Measurements from ENCODE around the gene LRIG2. TPM values are rescaled to one million over a fixed set of nuclear protein-coding genes. Genes with fewer than 3 reads are reported as not detected.
"Not testable (repeated sequence)": the region's sequence is repeated elsewhere in the genome, so short reads cannot be mapped to it uniquely, and the experiment has no call there.

Gene LRIG2
- total RNA-seq, 6 experiments from 2014 or later = 3.4 to 7.2 (median 5.0) TPM

DNA sequence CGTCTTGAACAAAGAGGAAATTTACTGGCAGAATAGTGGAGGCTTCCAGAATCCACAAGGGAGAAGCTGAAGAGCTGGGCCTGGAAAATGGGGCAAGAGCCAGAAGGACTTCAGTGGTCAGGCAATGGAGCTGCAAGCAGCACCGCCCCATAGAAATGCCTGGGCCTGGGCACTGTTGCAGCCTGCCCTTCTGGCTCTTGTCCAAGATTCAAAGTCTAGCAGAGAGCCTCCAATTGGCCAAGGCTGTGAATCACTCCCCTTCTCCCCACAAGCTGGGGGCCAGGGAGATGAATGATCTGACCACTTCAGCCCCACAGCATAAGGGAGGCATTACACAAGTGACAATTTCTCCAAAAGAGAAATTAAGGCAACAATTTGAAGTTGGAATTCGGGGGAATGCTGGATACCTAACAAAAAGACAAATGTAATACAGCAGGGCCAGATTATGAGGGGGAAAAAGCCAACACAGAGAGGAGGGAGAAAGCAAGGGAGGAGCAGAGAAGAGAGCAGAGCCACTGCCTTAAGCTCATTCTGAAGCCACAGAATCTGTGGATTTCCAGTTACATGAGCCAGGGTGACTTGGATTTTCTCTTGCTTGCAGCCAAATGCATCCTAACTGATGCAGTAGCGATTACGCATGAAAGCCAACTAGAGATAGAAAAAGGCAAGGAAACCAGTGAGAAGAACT, 80.3 kb downstream of the LRIG2 start:
- 65% methylated on average over 3 of the region's 5 CpGs for WGBS (ENCODE audit: insufficient coverage, low coverage, low lambda C conversion rate, missing lambda C conversion rate)
- intact Hi-C loops (cut with DNase I) = no loop called here
- Histone ChIP-seq H3K4me1 (peaks cover 0 to 10% (median 0%) of the 10 kb centered on the region in 4 donors), H3K27me3 (no peaks in the 10 kb centered on the region), H3K9me3 (no peaks in the 10 kb centered on the region), H3K36me3 (no peaks in the 10 kb centered on the region), H3K27ac (no peak overlapping the region), H3K4me3 (no peak overlapping the region)
- peak; percentile 76 to 96 (median 86) for ATAC-seq
- peak; percentile 26 to 70 (median 68) for DNase-seq
- no peak for TF ChIP-seq POLR2A (IDR thresholded peaks at IDR 0.05)
- TF ChIP-seq, protein P1, sequence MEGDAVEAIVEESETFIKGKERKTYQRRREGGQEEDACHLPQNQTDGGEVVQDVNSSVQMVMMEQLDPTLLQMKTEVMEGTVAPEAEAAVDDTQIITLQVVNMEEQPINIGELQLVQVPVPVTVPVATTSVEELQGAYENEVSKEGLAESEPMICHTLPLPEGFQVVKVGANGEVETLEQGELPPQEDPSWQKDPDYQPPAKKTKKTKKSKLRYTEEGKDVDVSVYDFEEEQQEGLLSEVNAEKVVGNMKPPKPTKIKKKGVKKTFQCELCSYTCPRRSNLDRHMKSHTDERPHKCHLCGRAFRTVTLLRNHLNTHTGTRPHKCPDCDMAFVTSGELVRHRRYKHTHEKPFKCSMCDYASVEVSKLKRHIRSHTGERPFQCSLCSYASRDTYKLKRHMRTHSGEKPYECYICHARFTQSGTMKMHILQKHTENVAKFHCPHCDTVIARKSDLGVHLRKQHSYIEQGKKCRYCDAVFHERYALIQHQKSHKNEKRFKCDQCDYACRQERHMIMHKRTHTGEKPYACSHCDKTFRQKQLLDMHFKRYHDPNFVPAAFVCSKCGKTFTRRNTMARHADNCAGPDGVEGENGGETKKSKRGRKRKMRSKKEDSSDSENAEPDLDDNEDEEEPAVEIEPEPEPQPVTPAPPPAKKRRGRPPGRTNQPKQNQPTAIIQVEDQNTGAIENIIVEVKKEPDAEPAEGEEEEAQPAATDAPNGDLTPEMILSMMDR (IDR thresholded peaks at IDR 0.05) = no peak

DNA sequence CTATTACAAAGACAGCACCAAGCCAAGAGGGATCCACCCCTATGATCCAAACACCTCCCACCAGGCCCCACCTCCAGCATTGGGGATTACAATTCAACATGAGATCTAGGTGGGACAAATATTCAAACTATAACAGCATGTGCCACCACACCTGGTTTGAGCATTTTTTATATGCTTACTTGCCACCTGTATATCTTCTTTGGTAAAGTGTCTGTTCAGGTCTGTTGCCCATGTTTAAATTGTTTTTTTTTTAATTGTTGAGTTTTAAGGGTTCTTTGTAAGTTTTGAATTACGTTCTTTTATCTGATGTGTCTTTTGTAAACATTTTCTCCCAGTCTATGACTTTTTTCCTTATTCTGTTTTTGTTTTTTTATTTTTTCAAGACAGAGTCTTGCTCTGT, 83.4 kb downstream of the LRIG2 start:
- Histone ChIP-seq H3K9me3 (no peaks in the 10 kb centered on the region), H3K27me3 (no peaks in the 10 kb centered on the region), H3K4me3 (no peak overlapping the region), H3K27ac (no peak overlapping the region), H3K36me3 (no peaks in the 10 kb centered on the region), H3K4me1 (peaks cover 0 to 10% (median 0%) of the 10 kb centered on the region in 4 donors)
- intact Hi-C loops (cut with DNase I) = no loop called here
- WGBS (ENCODE audit: insufficient coverage, low coverage, low lambda C conversion rate, missing lambda C conversion rate) = 91% methylated on average over 1 of the region's 1 CpG
- ATAC-seq (no peak), DNase-seq (no peak)
- TF ChIP-seq POLR2A (IDR thresholded peaks at IDR 0.05) = no peak
- TF ChIP-seq, protein P1 (IDR thresholded peaks at IDR 0.05) = no peak

DNA sequence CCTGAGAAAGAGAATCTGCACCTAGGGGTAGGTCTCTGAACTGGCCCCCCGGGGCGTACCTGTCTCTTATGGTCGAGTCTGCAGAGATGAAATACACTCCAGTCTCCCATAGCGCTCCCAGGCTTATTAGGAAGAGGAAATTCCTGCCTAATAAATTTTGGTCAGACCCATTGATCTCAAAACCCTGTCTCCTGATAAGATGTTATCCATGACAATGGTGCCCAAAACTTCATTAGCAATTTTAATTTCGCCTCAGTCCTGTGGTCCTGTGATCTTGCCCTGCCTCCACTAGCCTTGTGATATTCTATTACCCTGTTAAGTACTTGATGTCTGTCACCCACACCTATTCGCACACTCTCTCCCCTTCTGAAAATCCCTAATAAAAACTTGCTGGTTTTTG, 85.7 kb downstream of the LRIG2 start:
- H3K4me3 ChIP-seq; H3K9me3 ChIP-seq; ATAC-seq; H3K36me3 ChIP-seq; DNase-seq; H3K27me3 ChIP-seq; H3K27ac ChIP-seq; H3K4me1 ChIP-seq; intact Hi-C loops (cut with DNase I): not testable (repeated sequence)
- 74% methylated on average over 6 of the region's 6 CpGs for WGBS (ENCODE audit: insufficient coverage, low coverage, low lambda C conversion rate, missing lambda C conversion rate)

DNA sequence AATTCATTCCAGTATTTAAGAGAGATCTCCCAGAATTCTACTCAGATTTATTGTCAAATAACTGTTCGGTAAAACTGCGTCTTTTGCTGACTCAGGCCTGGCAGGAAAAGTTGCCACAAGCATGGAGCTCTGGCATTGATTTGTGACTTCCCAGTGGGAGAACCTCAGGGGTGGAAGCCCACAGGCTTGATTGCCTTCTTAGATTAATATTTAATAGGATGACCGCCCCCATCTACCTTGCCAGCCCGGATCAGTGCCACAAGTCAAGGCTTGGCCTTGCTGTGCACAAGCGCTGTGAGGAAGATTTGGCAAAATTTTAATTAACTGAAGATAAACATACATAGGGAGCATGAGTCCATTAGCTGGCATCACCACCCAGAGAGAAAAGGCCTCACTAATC, 93.5 kb downstream of the LRIG2 start:
- intact Hi-C loops (cut with DNase I) = no loop called here
- Histone ChIP-seq H3K27ac (peak overlapping the region in 1 of 3 donors; percentile 31), H3K4me1 (peaks cover 0 to 17% (median 3%) of the 10 kb centered on the region in 4 donors), H3K36me3 (no peaks in the 10 kb centered on the region), H3K4me3 (peak overlapping the region in 1 of 3 donors; percentile 27), H3K27me3 (no peaks in the 10 kb centered on the region), H3K9me3 (no peaks in the 10 kb centered on the region)
- no peak for TF ChIP-seq POLR2A (IDR thresholded peaks at IDR 0.05)
- TF ChIP-seq, protein P1 (IDR thresholded peaks at IDR 0.05) = no peak
- ATAC-seq (peak; percentile 89 to 95 (median 92)), DNase-seq (peak; percentile 50 to 87 (median 78))
- 27% methylated on average over 5 of the region's 5 CpGs for WGBS (ENCODE audit: insufficient coverage, low coverage, low lambda C conversion rate, missing lambda C conversion rate)

DNA sequence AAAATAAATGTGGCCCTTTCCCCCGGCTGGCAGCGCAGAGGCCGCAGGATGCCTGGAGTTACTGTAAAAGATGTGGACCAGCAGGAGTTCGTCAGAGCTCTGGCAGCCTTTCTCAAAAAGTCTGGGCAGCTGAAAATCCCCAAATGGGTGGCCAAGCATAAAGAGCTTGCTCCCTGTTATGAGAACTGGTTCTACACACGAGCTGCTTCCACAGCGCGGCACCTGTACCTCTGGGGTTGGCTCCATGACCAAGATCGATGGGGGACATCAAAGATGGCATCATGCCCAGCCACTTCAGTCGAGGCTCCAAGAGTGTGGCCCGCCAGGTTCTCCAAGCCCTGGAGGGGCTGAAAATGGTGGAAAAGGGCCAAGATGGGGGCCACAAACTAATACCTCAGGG, 95.9 kb downstream of the LRIG2 start:
- no peaks in the 10 kb centered on the region for H3K27me3 ChIP-seq
- intact Hi-C loops (cut with DNase I) = no loop called here
- DNase-seq = peak in 2 of 3 donors; percentile 23 to 70
- no peaks in the 10 kb centered on the region for H3K9me3 ChIP-seq
- no peaks in the 10 kb centered on the region for H3K36me3 ChIP-seq
- TF ChIP-seq POLR2A (IDR thresholded peaks at IDR 0.05) = no peak
- TF ChIP-seq, protein P1 (IDR thresholded peaks at IDR 0.05) = no peak
- ATAC-seq = peak; percentile 9 to 58 (median 18)
- no peak overlapping the region for H3K27ac ChIP-seq
- peaks cover 0 to 17% (median 3%) of the 10 kb centered on the region in 4 donors for H3K4me1 ChIP-seq
- no peak overlapping the region for H3K4me3 ChIP-seq
- 56% methylated on average over 5 of the region's 10 CpGs for WGBS (ENCODE audit: insufficient coverage, low coverage, low lambda C conversion rate, missing lambda C conversion rate)

Measured in right lobe of liver (tissue), 6 donors.